GM08714 (cell line): Measurements from ENCODE around the gene CYP2E1.
"Not testable (repeated sequence)": the region's sequence is repeated elsewhere in the genome, so short reads cannot be mapped to it uniquely, and the experiment has no call there.

Experiments used
- H3K4me3 ChIP-seq: fragments of 200-500 bp; sonication (Bioruptor generic); 2 replicates; pipeline ENCODE4 v1.5.1; 2014; ENCODE audit warnings: mild to moderate bottlenecking, low read length, inconsistent platforms
- ZNF274 ChIP-seq: IDR thresholded peaks from 2 replicates; pipeline ENCODE4 v1.6.1; 2012; ENCODE audit warnings: mild to moderate bottlenecking, low read depth, low read length

CYP2E1 gene

GRCh38 chr10:133544506-133544905 lies 17.3 kb downstream of the CYP2E1 start:
- H3K4me3 ChIP-seq, result no peak overlapping the region
- no peak for TF ChIP-seq ZNF274

GRCh38 chr10:133554600-133554999 lies 27.4 kb downstream of the CYP2E1 start:
- TF ChIP-seq ZNF274, result no peak
- H3K4me3 ChIP-seq, result no peak overlapping the region

- no peak for TF ChIP-seq ZNF274
- no peak overlapping the region for H3K4me3 ChIP-seq
Observed at GRCh38 chr10:133555521-133555920, 28.4 kb downstream of the CYP2E1 start.

- no peak overlapping the region for H3K4me3 ChIP-seq
- TF ChIP-seq ZNF274, result no peak
Observed at GRCh38 chr10:133557381-133557780, 30.2 kb downstream of the CYP2E1 start.

GRCh38 chr10:133559216-133559615 lies 32.1 kb downstream of the CYP2E1 start:
- no peak for TF ChIP-seq ZNF274
- no peak overlapping the region for H3K4me3 ChIP-seq

- TF ChIP-seq ZNF274, result no peak
- no peak overlapping the region for H3K4me3 ChIP-seq
Observed at GRCh38 chr10:133564816-133565215, 37.7 kb downstream of the CYP2E1 start.

GRCh38 chr10:133565441-133566294 lies 38.5 kb downstream of the CYP2E1 start, which contains the start of gene SYCE1:
Gene SYCE1 (minus strand): TSS chr10:133565583. CDS start chr10:133565529, 54 bp downstream.
- no peak within 1 kb of the TSS for H3K4me3 ChIP-seq
- TF ChIP-seq ZNF274, result no peak

- H3K4me3 ChIP-seq, result no peak overlapping the region
- no peak for TF ChIP-seq ZNF274
Observed at GRCh38 chr10:133567119-133567518, 40.0 kb downstream of the CYP2E1 start.

GRCh38 chr10:133567609-133568286 lies 40.6 kb downstream of the CYP2E1 start:
- TF ChIP-seq ZNF274, result no peak
- H3K4me3 ChIP-seq, result no peak overlapping the region

- H3K4me3 ChIP-seq, result no peak overlapping the region
- no peak for TF ChIP-seq ZNF274
Observed at GRCh38 chr10:133568287-133568614, 41.1 kb downstream of the CYP2E1 start.

- not testable (repeated sequence) for H3K4me3 ChIP-seq
Observed at GRCh38 chr10:133568831-133569527, 41.8 kb downstream of the CYP2E1 start.

GRCh38 chr10:133569801-133570200 lies 42.6 kb downstream of the CYP2E1 start:
- not testable (repeated sequence) for H3K4me3 ChIP-seq

- H3K4me3 ChIP-seq, result not testable (repeated sequence)
Observed at GRCh38 chr10:133572055-133572454, 44.9 kb downstream of the CYP2E1 start.

GRCh38 chr10:133573460-133573859 lies 46.3 kb downstream of the CYP2E1 start:
- H3K4me3 ChIP-seq, result not testable (repeated sequence)

- not testable (repeated sequence) for H3K4me3 ChIP-seq
Observed at GRCh38 chr10:133577037-133577436, 49.9 kb downstream of the CYP2E1 start.
